HepG2 (cell line): Measurements from ENCODE around the gene GNG4. TPM values are rescaled to one million over a fixed set of nuclear protein-coding genes. Genes with fewer than 3 reads are reported as not detected.

ENCODE experiments used
- ASH2L ChIP-seq: fragments of 300-600, 200-600 bp; sonication (generic); IDR thresholded peaks from 2 replicates; pipeline ENCODE4 v1.7.0; 2017; ENCODE audit warnings: low read depth, mild to moderate bottlenecking, moderate library complexity, mixed read lengths, low read length; ENCODE audit not compliant: insufficient read length
- DPF2 ChIP-seq: sonication (generic); formaldehyde crosslinking; IDR thresholded peaks from 2 replicates; pipeline ENCODE4 v1.4.0; 2020; ENCODE audit warnings: mild to moderate bottlenecking, low read depth, missing genetic modification reagents, borderline replicate concordance
- FOXA3 ChIP-seq: IDR thresholded peaks from 2 replicates; pipeline ENCODE4 v1.6.1; 2016; ENCODE audit warnings: missing genetic modification reagents, missing compliant biosample characterization
- HNF4G ChIP-seq, 2 experiments: sonication (generic) in 1 of 2; formaldehyde crosslinking in 1 of 2; IDR thresholded peaks; 2 replicates each; pipeline versions ENCODE4 v1.4.0 to v1.6.1; 2011 to 2020; ENCODE audit warnings: borderline replicate concordance in 2 of 2, low read depth in 2 of 2, mild to moderate bottlenecking in 2 of 2, low read length in 1 of 2, missing genetic modification reagents in 1 of 2, moderate library complexity in 1 of 2
- KDM2A ChIP-seq: sonication (generic); formaldehyde crosslinking; IDR thresholded peaks from 2 replicates; pipeline ENCODE4 v1.4.0; 2020; ENCODE audit warnings: low read depth, missing genetic modification reagents, borderline replicate concordance
- MED1 ChIP-seq: sonication (generic); formaldehyde crosslinking; IDR thresholded peaks from 2 replicates; pipeline ENCODE4 v1.4.0; 2020; ENCODE audit warnings: missing genetic modification reagents
- MXD4 ChIP-seq: IDR thresholded peaks from 2 replicates; pipeline ENCODE4 v1.6.1; 2016; ENCODE audit warnings: mild to moderate bottlenecking, missing biosample characterization, missing genetic modification reagents
- PITX1 ChIP-seq: sonication (generic); formaldehyde crosslinking; IDR thresholded peaks from 2 replicates; pipeline ENCODE4 v1.5.1; 2020; ENCODE audit warnings: mild to moderate bottlenecking, missing genetic modification reagents
- RFXAP ChIP-seq: sonication (generic); formaldehyde crosslinking; IDR thresholded peaks from 2 replicates; pipeline ENCODE4 v1.4.0; 2020; ENCODE audit warnings: missing genetic modification reagents, borderline replicate concordance
- SIX1 ChIP-seq: sonication (generic); formaldehyde crosslinking; IDR thresholded peaks from 2 replicates; pipeline ENCODE4 v1.4.0; 2020; ENCODE audit warnings: missing genetic modification reagents, borderline replicate concordance
- SOX5 ChIP-seq: IDR thresholded peaks from 2 replicates; pipeline ENCODE4 v1.6.1; 2016; ENCODE audit warnings: borderline replicate concordance
- ZBTB4 ChIP-seq: sonication (generic); formaldehyde crosslinking; IDR thresholded peaks from 2 replicates; pipeline ENCODE4 v1.4.0; 2020; ENCODE audit warnings: missing genetic modification reagents, mild to moderate bottlenecking, borderline replicate concordance
- ZHX1 ChIP-seq: sonication (generic); formaldehyde crosslinking; IDR thresholded peaks from 2 replicates; pipeline ENCODE4 v1.8.1; 2022; ENCODE audit warnings: low read depth, mild to moderate bottlenecking, missing genetic modification reagents
- ZNF350 ChIP-seq: sonication (generic); formaldehyde crosslinking; IDR thresholded peaks from 2 replicates; pipeline ENCODE4 v1.4.0; 2020; ENCODE audit warnings: mild to moderate bottlenecking, low read depth, missing genetic modification reagents, borderline replicate concordance
- ZNF362 ChIP-seq: sonication (generic); formaldehyde crosslinking; IDR thresholded peaks from 2 replicates; pipeline ENCODE4 v1.4.0; 2020; ENCODE audit warnings: missing genetic modification reagents, mild to moderate bottlenecking, borderline replicate concordance
- ZNF768 ChIP-seq: sonication (generic); formaldehyde crosslinking; IDR thresholded peaks from 2 replicates; pipeline ENCODE4 v1.4.0; 2020; ENCODE audit warnings: missing genetic modification reagents
- ZZZ3 ChIP-seq: sonication (generic); formaldehyde crosslinking; IDR thresholded peaks from 2 replicates; pipeline ENCODE4 v1.4.0; 2020; ENCODE audit warnings: missing genetic modification reagents, mild to moderate bottlenecking, borderline replicate concordance
- polyA plus RNA-seq, 8 experiments: library from polyadenylated mRNA; depleted of rRNA in 3 of 8; stranded (reverse) in 7 of 8; unstranded in 1 of 8; fragments of >200 nt; fragmentation: Illumina TruSeq in 4 of 8; extraction: Trizol in 4 of 8; gene quantifications; 2 replicates each; pipeline versions ENCODE4 v1.2.1 to v1.2.3, GENCODE V29; 2011 to 2016; ENCODE audit warnings: low read depth in 4 of 8, missing spikeins in 1 of 8, mixed read lengths in 1 of 8; ENCODE audit not compliant: insufficient read depth in 1 of 8
- total RNA-seq, 5 experiments: library from RNA; depleted of rRNA; stranded (reverse); fragments of >200 nt; fragmentation: Illumina TruSeq; extraction: Trizol; gene quantifications; 2 replicates each; pipeline ENCODE4 v1.2.3, GENCODE V29; 2016; ENCODE audit warnings: low read depth in 1 of 5
- TF ChIP-seq, protein P1 (sequence below): sonication (generic); formaldehyde crosslinking; IDR thresholded peaks from 2 replicates; pipeline ENCODE4 v1.4.0; 2020; ENCODE audit warnings: missing genetic modification reagents, borderline replicate concordance

Gene GNG4
- total and polyA plus RNA-seq, 2 of the 13 experiments (the other 11 are each of a cell fraction or from before 2014, with no cell fraction given): 27.1 to 69.5 TPM

DNA sequence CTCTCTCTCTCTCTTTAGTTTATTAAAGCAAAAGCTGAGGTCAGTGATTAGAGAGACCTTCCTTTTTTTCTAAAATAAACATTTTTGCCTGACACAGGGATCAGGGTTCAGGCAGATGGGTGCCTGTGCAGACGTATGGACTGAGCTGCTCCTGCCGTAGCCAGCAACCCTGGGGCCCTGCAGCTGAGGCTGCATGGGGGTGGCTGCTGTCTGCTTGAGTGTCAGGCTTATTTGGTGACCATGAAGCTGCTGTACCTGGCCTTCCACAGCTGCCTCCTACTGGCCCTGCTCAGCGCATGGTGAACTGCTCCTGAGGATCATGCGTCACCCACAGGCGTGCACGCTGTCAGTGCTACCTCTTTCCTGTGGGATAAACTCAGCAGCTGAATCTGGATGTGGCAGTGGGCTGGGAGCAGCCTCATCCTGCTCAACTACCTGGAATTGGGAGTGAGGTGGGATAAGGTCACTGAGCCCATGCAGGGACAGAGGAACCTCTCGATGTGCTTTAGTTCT lies 35.1 kb downstream of the GNG4 start (continued):
- TF ChIP-seq MED1 (peak; percentile 68), ZNF768 (CRISPR knock-in tag) (peak; percentile 30; the same call in 1 of the 2 replicates), DPF2 (CRISPR knock-in tag) (peak; percentile 17; the same call in 1 of the 2 replicates), RFXAP (CRISPR knock-in tag) (peak; percentile 36; the same call in 1 of the 2 replicates), ZHX1 (peak; percentile 77; the same call in 1 of the 2 replicates), ASH2L (peak; percentile 22), ZNF362 (CRISPR knock-in tag) (peak; percentile 84; the same call in 1 of the 2 replicates), PITX1 (peak; percentile 61; the same call in 1 of the 2 replicates), SIX1 (CRISPR knock-in tag) (peak; percentile 33; the same call in 1 of the 2 replicates), SOX5 (CRISPR knock-in tag) (peak; percentile 12; the same call in 1 of the 2 replicates), ZBTB4 (CRISPR knock-in tag) (peak; percentile 77; the same call in 1 of the 2 replicates), FOXA3 (CRISPR knock-in tag) (peak; percentile 46; the same call in 1 of the 2 replicates), MXD4 (CRISPR knock-in tag) (0 out of 2 replicates have a peak, but pooled peaks have one; percentile 71), KDM2A (CRISPR knock-in tag) (peak; percentile 22; the same call in 1 of the 2 replicates), HNF4G (IDR thresholded peaks at IDR 0.05; ENCODE audit: borderline replicate concordance, low read depth, low read length) (peak; percentile 46), HNF4G (CRISPR knock-in tag; IDR thresholded peaks at IDR 0.05; ENCODE audit: borderline replicate concordance, low read depth) (peak; percentile 73), ZNF350 (CRISPR knock-in tag) (peak; percentile 71; the same call in 1 of the 2 replicates), ZZZ3 (CRISPR knock-in tag) (no peak)
- TF ChIP-seq, protein P1, sequence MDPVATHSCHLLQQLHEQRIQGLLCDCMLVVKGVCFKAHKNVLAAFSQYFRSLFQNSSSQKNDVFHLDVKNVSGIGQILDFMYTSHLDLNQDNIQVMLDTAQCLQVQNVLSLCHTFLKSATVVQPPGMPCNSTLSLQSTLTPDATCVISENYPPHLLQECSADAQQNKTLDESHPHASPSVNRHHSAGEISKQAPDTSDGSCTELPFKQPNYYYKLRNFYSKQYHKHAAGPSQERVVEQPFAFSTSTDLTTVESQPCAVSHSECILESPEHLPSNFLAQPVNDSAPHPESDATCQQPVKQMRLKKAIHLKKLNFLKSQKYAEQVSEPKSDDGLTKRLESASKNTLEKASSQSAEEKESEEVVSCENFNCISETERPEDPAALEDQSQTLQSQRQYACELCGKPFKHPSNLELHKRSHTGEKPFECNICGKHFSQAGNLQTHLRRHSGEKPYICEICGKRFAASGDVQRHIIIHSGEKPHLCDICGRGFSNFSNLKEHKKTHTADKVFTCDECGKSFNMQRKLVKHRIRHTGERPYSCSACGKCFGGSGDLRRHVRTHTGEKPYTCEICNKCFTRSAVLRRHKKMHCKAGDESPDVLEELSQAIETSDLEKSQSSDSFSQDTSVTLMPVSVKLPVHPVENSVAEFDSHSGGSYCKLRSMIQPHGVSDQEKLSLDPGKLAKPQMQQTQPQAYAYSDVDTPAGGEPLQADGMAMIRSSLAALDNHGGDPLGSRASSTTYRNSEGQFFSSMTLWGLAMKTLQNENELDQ (CRISPR knock-in tag): 0 out of 2 replicates have a peak, but pooled peaks have one; percentile 11
